OCI-LY1 (cell line): Measurements from ENCODE around the gene CCDC93.

Experiments
- H2AFZ ChIP-seq: fragments of 200-600 bp; sonication (generic), shearing (Covaris generic); 2 replicates; pipeline ENCODE4 v1.6.0; 2014; ENCODE audit warnings: antibody characterized with exemption, mild to moderate bottlenecking, low read length
- H3F3A ChIP-seq: fragments of 200-600 bp; sonication (generic), shearing (Covaris generic); 2 replicates; pipeline ENCODE4 v1.6.0; 2014; ENCODE audit warnings: mild to moderate bottlenecking, antibody characterized with exemption, low read length, moderate library complexity; ENCODE audit not compliant: insufficient read depth
- H3K27ac ChIP-seq: fragments of 200-600 bp; sonication (generic); 2 replicates; pipeline ENCODE4 v1.5.1; 2014; ENCODE audit warnings: low read length, mixed run types, mild to moderate bottlenecking, low read depth; ENCODE audit not compliant: poor library complexity, severe bottlenecking
- H3K27me3 ChIP-seq: fragments of 200-600 bp; sonication (generic); 2 replicates; pipeline ENCODE4 v1.6.0; 2014; ENCODE audit warnings: antibody characterized with exemption, mild to moderate bottlenecking, low read length, moderate library complexity; ENCODE audit not compliant: insufficient read depth
- H3K36me3 ChIP-seq: fragments of 200-600 bp; sonication (generic); 2 replicates; pipeline ENCODE4 v1.6.1; 2014; ENCODE audit warnings: mild to moderate bottlenecking, antibody characterized with exemption, low read length, moderate library complexity, mixed read lengths; ENCODE audit not compliant: insufficient read depth
- H3K4me1 ChIP-seq: fragments of 200-600 bp; sonication (generic); 2 replicates; pipeline ENCODE4 v1.5.1; 2014; ENCODE audit warnings: mild to moderate bottlenecking, low read length, moderate library complexity; ENCODE audit not compliant: insufficient read depth, severe bottlenecking
- H3K4me2 ChIP-seq: fragments of 200-600 bp; sonication (generic), shearing (Covaris generic); 2 replicates; pipeline ENCODE4 v1.6.1; 2014; ENCODE audit warnings: low read length
- H3K4me3 ChIP-seq: fragments of 200-600 bp; sonication (generic); 2 replicates; pipeline ENCODE4 v1.5.1; 2014; ENCODE audit warnings: low read length, low read depth, mild to moderate bottlenecking, mixed read lengths; ENCODE audit not compliant: poor library complexity, severe bottlenecking
- H3K79me2 ChIP-seq: fragments of 200-600 bp; shearing (Covaris generic); 2 replicates; pipeline ENCODE4 v1.6.1; 2016; ENCODE audit warnings: mixed run types, low read length, mixed read lengths; ENCODE audit not compliant: insufficient read depth
- H3K9ac ChIP-seq: fragments of 200-600 bp; sonication (generic), shearing (Covaris generic); 2 replicates; pipeline ENCODE4 v1.6.1; 2014; ENCODE audit warnings: mild to moderate bottlenecking, low read length, mixed read lengths
- H3K9me2 ChIP-seq: fragments of 200-600 bp; sonication (generic), shearing (Covaris generic); 2 replicates; pipeline ENCODE4 v1.6.1; 2014; ENCODE audit warnings: low read depth, mild to moderate bottlenecking, low read length, mixed read lengths
- H3K9me3 ChIP-seq: fragments of 200-600 bp; shearing (Covaris generic); 2 replicates; pipeline ENCODE4 v1.6.1; 2014; ENCODE audit warnings: low read length, mixed read lengths
- H4K20me1 ChIP-seq: fragments of 200-600 bp; sonication (generic), shearing (Covaris generic); 2 replicates; pipeline ENCODE4 v1.6.0; 2016; ENCODE audit warnings: mild to moderate bottlenecking, low read length; ENCODE audit not compliant: insufficient read depth
- EZH2 ChIP-seq: fragments of 200-600 bp; sonication (generic), shearing (Covaris generic); IDR thresholded peaks from 2 replicates; pipeline ENCODE4 v1.8.0; 2017; ENCODE audit warnings: borderline replicate concordance, mixed run types, mild to moderate bottlenecking, antibody characterized with exemption, low read length, moderate library complexity, mixed read lengths
- TF ChIP-seq, protein P1 (sequence below): fragments of 200-600 bp; sonication (generic), shearing (Covaris generic); IDR thresholded peaks from 2 replicates; pipeline ENCODE4 v1.5.1; 2017; ENCODE audit warnings: mild to moderate bottlenecking, antibody characterized with exemption, low read length, moderate library complexity, mixed read lengths

CCDC93 gene

DNA sequence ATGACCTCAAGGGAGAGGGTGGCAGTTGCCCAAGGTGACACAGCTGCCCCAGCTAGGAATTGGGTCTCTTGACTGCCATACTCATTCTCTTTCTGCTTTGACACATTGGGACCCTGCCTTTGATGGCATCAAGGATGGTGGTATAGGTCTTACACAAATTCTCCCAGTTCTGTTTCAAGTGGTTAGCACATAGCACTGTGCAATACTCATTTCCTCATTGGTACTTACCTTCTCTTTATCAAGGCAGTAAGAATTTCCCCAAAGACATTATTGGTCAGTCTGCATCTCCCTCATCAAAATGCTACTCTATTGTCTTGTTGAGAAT, 35.9 kb upstream of the CCDC93 start:
- no peaks in the 10 kb centered on the region for H3F3A ChIP-seq
- no peak overlapping the region for H2AFZ ChIP-seq
- TF ChIP-seq, protein P1, sequence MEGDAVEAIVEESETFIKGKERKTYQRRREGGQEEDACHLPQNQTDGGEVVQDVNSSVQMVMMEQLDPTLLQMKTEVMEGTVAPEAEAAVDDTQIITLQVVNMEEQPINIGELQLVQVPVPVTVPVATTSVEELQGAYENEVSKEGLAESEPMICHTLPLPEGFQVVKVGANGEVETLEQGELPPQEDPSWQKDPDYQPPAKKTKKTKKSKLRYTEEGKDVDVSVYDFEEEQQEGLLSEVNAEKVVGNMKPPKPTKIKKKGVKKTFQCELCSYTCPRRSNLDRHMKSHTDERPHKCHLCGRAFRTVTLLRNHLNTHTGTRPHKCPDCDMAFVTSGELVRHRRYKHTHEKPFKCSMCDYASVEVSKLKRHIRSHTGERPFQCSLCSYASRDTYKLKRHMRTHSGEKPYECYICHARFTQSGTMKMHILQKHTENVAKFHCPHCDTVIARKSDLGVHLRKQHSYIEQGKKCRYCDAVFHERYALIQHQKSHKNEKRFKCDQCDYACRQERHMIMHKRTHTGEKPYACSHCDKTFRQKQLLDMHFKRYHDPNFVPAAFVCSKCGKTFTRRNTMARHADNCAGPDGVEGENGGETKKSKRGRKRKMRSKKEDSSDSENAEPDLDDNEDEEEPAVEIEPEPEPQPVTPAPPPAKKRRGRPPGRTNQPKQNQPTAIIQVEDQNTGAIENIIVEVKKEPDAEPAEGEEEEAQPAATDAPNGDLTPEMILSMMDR, result no peak
- no peak for TF ChIP-seq EZH2
- no peaks in the 10 kb centered on the region for H3K36me3 ChIP-seq
- H4K20me1 ChIP-seq, result no peaks in the 10 kb centered on the region
- H3K79me2 ChIP-seq, result no peaks in the 10 kb centered on the region
- no peaks in the 10 kb centered on the region for H3K9me2 ChIP-seq
- H3K9ac ChIP-seq, result no peak overlapping the region
- H3K27me3 ChIP-seq, result no peaks in the 10 kb centered on the region
- no peak overlapping the region for H3K27ac ChIP-seq
- H3K4me3 ChIP-seq, result no peak overlapping the region
- no peaks in the 10 kb centered on the region for H3K9me3 ChIP-seq
- peaks cover 35% of the 10 kb centered on the region for H3K4me1 ChIP-seq
- H3K4me2 ChIP-seq, result no peak overlapping the region

GRCh38 chr2:118049140-118049815, 35.4 kb upstream of the CCDC93 start:
- no peaks in the 10 kb centered on the region for H3F3A ChIP-seq
- no peak overlapping the region for H3K4me2 ChIP-seq
- no peaks in the 10 kb centered on the region for H3K27me3 ChIP-seq
- H3K27ac ChIP-seq, result no peak overlapping the region
- no peaks in the 10 kb centered on the region for H4K20me1 ChIP-seq
- no peak overlapping the region for H3K9ac ChIP-seq
- no peak overlapping the region for H3K4me3 ChIP-seq
- no peaks in the 10 kb centered on the region for H3K9me3 ChIP-seq
- no peak for TF ChIP-seq EZH2
- TF ChIP-seq, protein P1, result no peak
- H3K4me1 ChIP-seq, result peaks cover 30% of the 10 kb centered on the region
- no peak overlapping the region for H2AFZ ChIP-seq
- H3K9me2 ChIP-seq, result no peaks in the 10 kb centered on the region
- no peaks in the 10 kb centered on the region for H3K79me2 ChIP-seq
- H3K36me3 ChIP-seq, result no peaks in the 10 kb centered on the region

GRCh38 chr2:118048401-118048800, 34.5 kb upstream of the CCDC93 start:
- H3K27ac ChIP-seq, result no peak overlapping the region
- H3K4me1 ChIP-seq, result peaks cover 28% of the 10 kb centered on the region
- TF ChIP-seq, protein P1, result no peak
- no peak for TF ChIP-seq EZH2
- H3K4me3 ChIP-seq, result no peak overlapping the region
- no peaks in the 10 kb centered on the region for H3F3A ChIP-seq
- no peaks in the 10 kb centered on the region for H3K79me2 ChIP-seq
- no peak overlapping the region for H2AFZ ChIP-seq
- no peaks in the 10 kb centered on the region for H3K9me2 ChIP-seq
- no peak overlapping the region for H3K4me2 ChIP-seq
- H4K20me1 ChIP-seq, result no peaks in the 10 kb centered on the region
- H3K9ac ChIP-seq, result no peak overlapping the region
- H3K27me3 ChIP-seq, result no peaks in the 10 kb centered on the region
- no peaks in the 10 kb centered on the region for H3K36me3 ChIP-seq
- H3K9me3 ChIP-seq, result no peaks in the 10 kb centered on the region
